HuH-7 (cell line): ENCODE results near the gene VWA1.
"Not testable (repeated sequence)": the region's sequence is repeated elsewhere in the genome, so short reads cannot be mapped to it uniquely, and the experiment has no call there.

Experiments used
- DNase-seq: peaks from one replicate; pipeline ENCODE4 v3.0.0; 2011; ENCODE audit warnings: low spot score

VWA1 gene

GRCh38 chr1:1484976-1485750, 49.7 kb downstream of the VWA1 start:
- DNase-seq, result not testable (repeated sequence)

GRCh38 chr1:1485755-1486317, 50.3 kb downstream of the VWA1 start:
- not testable (repeated sequence) for DNase-seq

- no peak for DNase-seq
Measured at GRCh38 chr1:1487701-1488100, 52.2 kb downstream of the VWA1 start.

GRCh38 chr1:1489231-1489630, 53.7 kb downstream of the VWA1 start:
- DNase-seq, result no peak

GRCh38 chr1:1489861-1490260, 54.4 kb downstream of the VWA1 start:
- DNase-seq, result no peak

- no peak for DNase-seq
Measured at GRCh38 chr1:1490633-1491230, 55.2 kb downstream of the VWA1 start.

- DNase-seq, result no peak
Measured at GRCh38 chr1:1491601-1492000, 56.1 kb downstream of the VWA1 start.
